Stimulated activated CD8-positive, alpha-beta memory T cell treated with anti-CD3 and anti-CD28 coated beads, Interleukin-15, amount 100 ng/mL, for 24 hours (primary cell): Measurements from ENCODE around the gene PC.
"Not testable (repeated sequence)": the region's sequence is repeated elsewhere in the genome, so short reads cannot be mapped to it uniquely, and the experiment has no call there.

Experiments used
- DNase-seq: peaks from one replicate; pipeline ENCODE4 v3.0.0-alpha.2; 2020; ENCODE audit warnings: low read depth

Gene PC

GRCh38 chr11:66958232-66958955 is at the start of gene PC:
Gene PC (minus strand): TSS chr11:66958383. CDS start chr11:66872159, 86,224 bp downstream.
- DNase-seq = peak; percentile 86

- DNase-seq = no peak
Measured at GRCh38 chr11:67007126-67007525, 48.9 kb upstream of the PC start.

DNA sequence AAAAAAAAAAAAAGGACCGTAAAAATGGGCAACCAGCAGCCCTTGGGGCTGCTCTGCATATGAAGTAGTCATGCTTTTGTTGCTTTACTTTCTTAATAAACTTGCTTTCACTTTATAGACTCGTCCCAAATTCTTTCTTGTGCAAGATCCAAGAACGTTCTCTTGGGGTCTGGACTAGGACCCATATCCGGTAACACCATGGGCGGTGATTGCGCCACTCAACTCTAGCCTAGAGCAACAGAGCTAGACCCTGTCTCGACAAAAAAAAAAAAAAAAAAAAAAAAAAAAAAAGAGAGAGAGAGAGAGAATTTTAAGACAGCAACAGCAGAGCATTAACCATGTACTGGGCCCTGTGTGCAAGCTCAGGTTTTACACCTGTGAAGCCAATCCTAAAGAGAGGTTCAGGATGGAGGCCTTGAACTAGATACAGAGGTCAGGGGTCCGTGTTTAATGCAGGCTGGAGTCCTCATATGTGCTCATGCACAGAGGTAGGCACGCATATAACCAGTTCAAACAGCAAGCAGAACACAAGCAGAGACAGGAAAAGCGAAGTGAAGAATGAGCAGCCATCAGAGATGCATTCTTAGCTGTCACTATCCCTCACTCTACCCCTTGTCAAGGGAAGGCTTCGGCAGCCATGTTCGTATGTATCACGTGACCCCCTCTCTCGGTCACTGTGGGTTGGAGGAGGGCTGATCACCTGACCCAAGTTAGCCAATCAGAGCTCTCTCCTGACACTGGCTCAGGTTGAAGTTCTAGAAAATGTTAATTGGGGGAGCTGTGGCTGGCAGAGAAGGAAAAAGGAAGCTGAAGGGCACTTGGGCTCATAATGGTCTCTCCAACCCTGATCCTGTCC is 48.1 kb upstream of the PC start:
- no peak for DNase-seq

- not testable (repeated sequence) for DNase-seq
Measured at GRCh38 chr11:67005200-67005599, 47.0 kb upstream of the PC start.

GRCh38 chr11:67002921-67003411 is 44.8 kb upstream of the PC start:
- no peak for DNase-seq

DNA sequence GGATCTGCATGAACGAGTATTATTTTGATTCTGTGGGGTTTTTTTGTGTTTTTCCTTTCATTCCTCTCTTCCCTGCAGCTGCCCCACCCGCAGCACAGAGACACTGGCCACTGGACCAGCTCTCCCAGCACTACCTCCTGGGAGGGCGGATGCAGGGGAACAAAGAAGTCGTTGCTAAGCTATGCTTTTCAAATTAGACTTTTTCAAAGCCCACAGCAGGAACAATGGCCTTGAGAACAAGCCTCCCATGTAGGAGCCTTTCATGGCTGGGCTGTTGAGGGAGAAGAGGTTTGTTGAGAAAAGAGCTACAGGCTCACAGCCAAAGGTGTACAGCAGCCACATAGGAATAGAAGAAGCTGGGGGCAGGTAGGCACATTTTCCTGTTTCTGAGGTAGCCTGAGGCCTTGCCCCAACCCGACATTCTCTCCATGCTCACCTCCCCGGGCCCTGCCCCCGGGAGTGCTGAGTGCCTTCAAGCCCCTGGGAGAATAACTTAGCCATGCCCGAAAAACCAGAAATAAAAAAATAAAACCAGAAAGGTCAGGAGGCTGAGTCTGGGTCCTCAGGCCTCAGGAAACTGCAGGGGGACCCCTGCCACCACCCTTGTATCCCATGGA is 44.2 kb upstream of the PC start:
- no peak for DNase-seq

GRCh38 chr11:67001332-67001731 is 43.1 kb upstream of the PC start:
- DNase-seq = no peak

GRCh38 chr11:66999555-66999954 is 41.4 kb upstream of the PC start:
- no peak for DNase-seq

GRCh38 chr11:66996609-66997273 is 38.6 kb upstream of the PC start:
- no peak for DNase-seq

- DNase-seq = no peak
Measured at GRCh38 chr11:66992041-66992440, 33.9 kb upstream of the PC start.

DNA sequence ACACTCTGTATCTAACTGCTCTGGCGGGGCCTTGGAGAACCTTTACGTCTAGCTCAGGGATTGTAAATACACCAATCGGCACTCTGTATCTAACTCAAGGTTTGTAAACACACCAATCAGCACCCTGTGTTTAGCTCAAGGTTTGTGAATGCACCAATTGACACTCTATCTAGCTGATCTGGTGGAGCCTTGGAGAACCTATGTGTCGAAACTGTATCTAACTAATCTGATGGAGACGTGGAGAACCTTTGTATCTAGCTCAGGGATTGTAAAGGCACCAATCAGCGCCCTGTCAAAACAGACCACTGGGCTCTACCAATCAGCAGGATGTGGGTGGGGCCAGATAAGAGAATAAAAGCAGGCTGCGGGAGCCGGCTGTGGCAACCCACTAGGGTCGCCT is 31.2 kb upstream of the PC start:
- not testable (repeated sequence) for DNase-seq

GRCh38 chr11:66988741-66989140 is 30.6 kb upstream of the PC start:
- DNase-seq = not testable (repeated sequence)

GRCh38 chr11:66987924-66988637 is 29.9 kb upstream of the PC start:
- no peak for DNase-seq

DNA sequence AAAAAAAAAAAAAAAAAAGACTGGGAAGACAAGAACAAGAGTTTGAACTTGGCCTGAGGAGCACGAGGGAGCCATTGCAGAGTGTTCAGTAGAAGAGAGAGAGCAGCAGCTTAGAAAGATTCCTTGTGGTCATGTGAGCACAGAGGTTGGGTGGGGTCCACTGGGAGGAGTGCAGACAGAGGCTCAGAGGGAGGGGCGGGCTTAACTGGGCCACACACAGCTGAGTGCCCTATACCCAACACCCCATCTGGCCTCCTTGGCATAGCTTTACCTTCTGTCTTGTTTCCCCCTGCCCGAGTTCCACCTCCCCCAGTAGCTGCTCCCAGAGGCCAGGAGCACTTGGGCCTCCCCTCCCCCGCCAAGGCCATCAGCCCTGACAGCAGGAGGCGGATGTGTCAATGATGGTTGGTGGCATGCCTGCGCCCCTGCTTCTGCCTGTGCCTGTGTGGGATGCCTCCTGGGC is 29.0 kb upstream of the PC start:
- DNase-seq = no peak

DNA sequence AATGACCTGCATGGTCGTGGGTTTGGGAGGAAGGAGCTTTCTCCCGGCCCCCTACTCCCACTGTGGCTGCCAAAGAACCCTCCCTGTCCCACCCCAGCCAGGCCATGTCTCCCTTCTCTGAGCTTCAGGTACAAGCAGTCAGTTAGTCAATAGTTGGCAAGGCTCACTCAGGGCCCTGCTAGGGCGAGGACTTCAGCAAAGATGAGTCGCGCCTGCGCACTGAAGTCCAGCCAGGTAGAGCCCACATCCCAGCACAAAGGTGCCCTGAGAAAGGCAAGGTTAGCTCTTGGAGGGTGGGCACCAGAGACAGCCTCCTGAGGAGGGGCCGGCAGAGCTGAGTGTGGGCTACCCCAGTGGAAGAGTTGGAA is 28.0 kb upstream of the PC start:
- DNase-seq = no peak

- no peak for DNase-seq
Measured at GRCh38 chr11:66985508-66986177, 27.5 kb upstream of the PC start.

DNA sequence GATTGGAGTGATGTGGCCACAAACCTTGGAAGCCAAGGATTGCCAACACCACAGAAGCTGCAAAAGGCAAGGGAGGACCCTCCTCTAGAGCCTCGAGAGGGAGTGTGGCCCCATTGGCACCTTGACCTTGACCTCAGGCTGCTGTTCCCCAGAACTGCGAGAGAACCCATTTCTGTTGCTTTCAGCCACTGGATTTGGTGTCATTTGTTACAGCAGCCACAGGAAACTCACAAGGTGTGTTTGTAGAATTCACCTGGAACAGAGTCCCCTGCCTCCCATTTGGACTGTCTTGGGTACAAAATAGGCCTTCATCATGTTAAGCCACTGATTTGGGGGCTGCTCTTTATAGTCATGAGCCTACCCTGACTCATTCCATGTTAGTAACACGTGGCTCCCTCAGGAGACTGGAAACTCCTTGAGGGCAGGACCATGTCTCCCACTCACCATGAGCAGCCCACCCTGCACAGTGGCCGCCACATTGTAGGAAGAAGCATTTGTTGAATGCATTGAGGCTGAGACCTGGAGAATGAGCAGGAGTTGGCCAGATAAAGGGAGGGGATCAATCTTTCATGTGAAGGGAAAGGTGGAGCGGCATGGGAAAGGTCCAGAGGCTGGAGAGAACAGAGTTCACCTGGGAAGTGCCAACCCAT is 25.2 kb upstream of the PC start:
- no peak for DNase-seq

- DNase-seq = no peak
Measured at GRCh38 chr11:66981976-66982578, 23.9 kb upstream of the PC start.

- no peak for DNase-seq
Measured at GRCh38 chr11:66979336-66979980, 21.3 kb upstream of the PC start.
